ENCODE results near the gene FRMD4B.
A peak's percentile ranks its signal among the peaks of the same experiment; 100 is the strongest.

FRMD4B gene

GRCh38 chr3:69321301-69322157 lies 64.4 kb downstream of the FRMD4B start:
- no peak for DNase-seq

GRCh38 chr3:69320871-69321271 lies 65.0 kb downstream of the FRMD4B start:
- DNase-seq: no peak

GRCh38 chr3:69319652-69320051 lies 66.2 kb downstream of the FRMD4B start:
- DNase-seq: no peak

DNA sequence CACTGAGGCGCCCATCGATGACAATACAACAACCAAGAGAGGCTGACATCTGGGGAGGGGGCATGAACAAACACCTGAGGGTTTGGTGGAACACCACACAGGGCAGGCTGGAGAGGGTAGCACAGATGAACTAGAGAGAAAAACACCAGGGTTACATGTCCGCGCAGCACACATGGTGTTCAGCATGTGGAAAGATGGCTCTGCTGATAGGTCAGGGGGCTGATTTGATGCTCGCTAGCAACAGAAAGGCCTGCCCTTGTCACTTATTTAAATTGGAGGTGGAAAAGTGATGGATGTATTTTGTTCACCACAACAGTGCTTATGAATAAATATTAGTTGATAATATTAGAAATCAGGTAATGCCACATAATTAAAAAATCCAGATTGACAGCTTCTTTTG lies 67.5 kb downstream of the FRMD4B start:
- no peak for DNase-seq

- DNase-seq: no peak
Observed at GRCh38 chr3:69313251-69313650, 72.6 kb downstream of the FRMD4B start.

DNA sequence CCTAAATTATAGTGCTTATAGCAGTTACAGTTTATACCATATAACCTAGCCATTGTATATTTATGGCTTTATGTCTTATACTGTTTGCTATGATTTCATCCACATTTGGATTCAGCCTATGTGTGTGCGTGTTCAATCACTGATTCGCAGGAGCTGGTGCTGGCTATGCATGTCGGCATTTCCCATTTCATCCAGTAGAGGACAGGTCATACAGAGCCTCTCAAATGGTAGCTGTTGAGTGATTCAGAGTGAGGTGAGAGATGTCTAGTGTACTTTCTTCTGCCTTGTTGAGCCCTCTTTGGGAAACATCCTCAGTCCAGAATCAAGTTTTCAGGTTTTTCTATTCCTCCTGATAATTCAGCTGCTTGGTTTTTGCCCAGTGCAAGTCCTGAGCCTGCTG lies 76.1 kb downstream of the FRMD4B start:
- peak; percentile 8 for DNase-seq

DNA sequence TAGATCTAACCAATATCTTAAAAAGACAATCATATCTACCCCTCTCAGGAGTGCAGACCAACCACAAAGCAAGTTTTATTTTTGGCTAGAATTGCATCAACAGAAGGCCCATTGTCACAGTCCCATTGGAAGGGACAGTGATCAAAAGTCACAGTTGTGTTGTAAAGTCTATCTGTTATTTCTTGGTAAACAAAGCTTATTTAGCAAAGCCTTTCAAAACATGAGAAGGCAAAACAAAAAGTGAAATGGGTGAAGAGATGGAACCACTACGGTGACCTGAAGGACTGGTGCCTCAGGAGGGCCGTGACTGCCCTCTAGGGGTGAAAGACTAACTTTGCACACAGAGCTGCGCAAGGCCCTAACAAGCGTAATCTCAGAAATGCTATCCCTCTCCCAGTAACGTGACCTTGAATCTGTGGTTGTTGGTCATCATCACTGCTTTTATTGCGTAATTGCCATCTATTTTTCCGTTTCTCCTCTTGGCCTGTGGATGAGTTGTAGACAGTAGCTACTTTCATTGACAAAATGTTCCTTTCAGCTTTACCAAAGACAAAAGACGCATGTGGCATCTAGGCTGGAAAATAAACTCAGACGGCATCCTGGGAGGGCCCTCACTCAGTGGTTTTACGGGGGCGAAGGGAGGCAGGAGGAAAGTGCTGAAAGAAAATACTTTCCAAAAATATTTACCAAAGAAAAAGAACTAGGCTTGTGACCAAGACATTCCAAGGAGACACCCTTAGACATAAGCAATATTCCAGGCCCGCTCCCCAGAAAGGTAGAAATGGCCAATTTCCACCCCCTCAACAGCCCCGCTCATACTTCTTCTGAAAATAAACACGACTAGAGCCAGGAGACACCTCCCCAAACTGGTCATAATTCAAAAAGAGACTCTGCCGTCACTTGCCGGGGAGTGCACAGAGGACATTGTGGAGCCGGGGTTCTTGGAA lies 79.4 kb downstream of the FRMD4B start:
- peak; percentile 30 for DNase-seq

GRCh38 chr3:69305011-69305410 lies 80.9 kb downstream of the FRMD4B start:
- DNase-seq: no peak

DNA sequence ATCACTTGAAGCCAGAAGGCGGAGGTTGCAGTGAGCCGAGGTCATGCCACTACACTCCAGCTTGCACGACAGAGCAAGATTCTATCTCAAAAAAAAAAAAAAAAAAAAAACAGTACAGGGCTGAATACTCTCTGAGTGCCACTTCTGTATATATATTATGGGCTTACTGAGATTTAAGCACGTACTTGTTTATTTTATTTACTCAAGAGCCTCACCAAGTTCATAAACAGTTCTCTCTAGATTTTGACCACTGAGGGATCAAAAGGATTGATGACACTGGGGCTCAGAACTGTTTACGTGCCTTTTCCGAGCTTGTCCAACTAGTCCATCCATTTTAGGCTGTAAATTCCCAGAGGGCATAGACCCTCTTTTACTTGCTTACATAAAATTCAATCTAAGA lies 81.5 kb downstream of the FRMD4B start:
- DNase-seq: no peak

GRCh38 chr3:69300296-69300695 lies 85.6 kb downstream of the FRMD4B start:
- no peak for DNase-seq

DNA sequence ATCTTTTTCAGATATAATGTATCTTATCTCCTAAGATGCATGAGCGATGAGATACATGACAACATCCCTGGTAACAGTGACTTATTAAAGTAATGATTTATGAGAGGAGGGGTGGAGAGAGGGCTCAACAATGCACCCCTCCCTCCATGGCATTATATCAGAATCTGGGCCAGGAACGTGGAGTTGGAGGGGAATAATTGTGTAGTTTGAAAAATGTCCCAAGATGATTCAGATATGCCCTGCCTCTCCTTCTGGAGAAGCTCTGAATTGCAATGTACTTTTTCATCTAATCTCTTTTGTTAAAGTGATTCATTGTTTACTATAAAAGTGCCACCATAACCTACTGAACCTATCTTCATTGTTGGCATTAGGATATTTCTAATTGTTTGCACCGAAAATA lies 86.5 kb downstream of the FRMD4B start:
- DNase-seq: no peak

DNA sequence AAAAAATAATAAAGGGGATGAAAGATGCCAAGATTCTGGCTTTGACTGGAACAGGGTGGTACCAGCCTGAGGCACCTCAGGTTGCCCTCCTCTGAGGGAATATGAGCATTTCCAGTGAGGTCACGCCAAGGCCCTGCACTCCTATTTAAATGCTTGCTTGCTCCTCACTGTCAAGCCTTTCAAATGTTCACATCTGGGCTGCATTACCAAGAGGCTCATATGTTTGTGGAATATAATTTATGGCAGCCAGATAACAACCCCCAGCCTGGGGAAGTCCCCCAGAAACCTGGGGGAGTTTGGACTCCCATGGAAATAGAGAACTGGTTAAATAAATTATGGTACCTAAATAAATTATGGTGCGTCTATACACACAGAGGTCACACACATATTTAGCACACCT lies 88.4 kb downstream of the FRMD4B start:
- DNase-seq: no peak

GRCh38 chr3:69296995-69297394 lies 88.9 kb downstream of the FRMD4B start:
- DNase-seq: no peak

GRCh38 chr3:69294014-69294766 lies 91.7 kb downstream of the FRMD4B start:
- no peak for DNase-seq

GRCh38 chr3:69292959-69293574 lies 92.8 kb downstream of the FRMD4B start:
- no peak for DNase-seq

GRCh38 chr3:69292185-69292584 lies 93.7 kb downstream of the FRMD4B start:
- DNase-seq: no peak

- no peak for DNase-seq
Observed at GRCh38 chr3:69290430-69290829, 95.5 kb downstream of the FRMD4B start.

- DNase-seq: no peak
Observed at GRCh38 chr3:69290006-69290405, 95.9 kb downstream of the FRMD4B start.

DNA sequence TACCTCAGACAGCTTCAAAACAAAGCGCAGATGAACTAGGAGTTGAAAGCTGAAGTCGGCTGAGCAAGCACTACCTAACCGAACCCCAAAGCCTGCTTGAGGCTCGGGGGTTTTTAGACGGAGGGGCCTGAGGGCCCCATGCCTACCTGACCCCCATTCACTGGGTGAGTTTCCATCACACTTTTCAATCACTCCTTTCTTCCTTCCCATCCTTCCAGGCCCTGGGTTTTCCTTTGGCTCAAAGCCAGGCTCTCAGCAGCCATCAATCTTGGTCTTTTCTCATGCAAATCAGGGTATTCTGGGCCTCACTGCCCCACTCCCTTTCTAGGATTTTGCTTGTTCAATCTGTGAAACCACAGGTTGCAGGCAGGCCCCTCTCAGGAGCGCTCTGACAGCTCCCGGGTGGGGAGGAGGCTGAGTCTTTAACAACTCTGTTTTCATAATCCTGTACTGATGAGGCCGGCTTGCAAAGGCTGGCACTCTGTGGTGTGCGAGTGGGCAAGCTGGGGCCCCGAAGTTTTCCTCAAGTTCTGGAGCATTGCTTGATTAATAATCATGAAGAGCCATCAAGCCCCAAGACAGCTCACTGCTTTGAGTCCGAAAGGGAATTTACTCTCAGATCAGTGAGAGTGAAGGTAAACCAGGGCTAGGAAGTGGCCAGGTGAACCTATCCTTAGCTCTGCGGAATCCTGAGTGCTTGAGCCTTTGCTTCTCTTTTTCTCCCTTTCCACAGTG lies 97.6 kb downstream of the FRMD4B start:
- no peak for DNase-seq

DNA sequence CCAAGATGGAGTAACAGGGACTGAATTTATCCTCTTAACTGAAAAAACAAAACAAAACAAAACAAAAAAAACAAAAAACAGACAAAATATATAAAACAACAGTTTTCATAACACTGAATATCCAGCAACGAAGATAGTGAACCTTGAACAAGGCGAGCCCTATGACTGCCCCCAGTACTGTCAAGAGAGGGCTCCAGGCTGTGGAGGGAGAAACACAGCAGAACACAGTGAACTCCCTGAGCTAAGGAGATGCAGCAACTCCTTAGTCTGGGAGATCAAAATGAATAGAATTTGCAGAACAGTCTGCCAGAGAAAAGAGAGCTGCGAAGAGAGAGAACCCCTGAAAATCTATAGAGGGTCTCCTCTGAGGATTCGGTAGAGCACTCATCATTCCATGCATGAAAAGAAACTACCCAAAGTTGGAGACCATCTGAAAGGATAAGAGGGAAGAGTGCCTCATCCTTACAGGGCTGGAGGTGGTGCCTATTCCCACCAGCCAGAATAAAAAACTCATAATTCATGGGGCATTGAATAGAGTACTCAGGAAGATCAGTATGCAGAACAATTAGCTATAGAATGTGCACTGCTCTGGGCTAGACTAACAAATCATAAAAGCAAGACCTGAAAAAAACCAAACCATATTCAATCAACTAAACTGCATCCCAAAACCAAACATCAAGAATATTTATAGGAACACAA lies 101.8 kb downstream of the FRMD4B start:
- no peak for DNase-seq

- DNase-seq: no peak
Observed at GRCh38 chr3:69283496-69283895, 102.4 kb downstream of the FRMD4B start.

Data from NCI-H1092 treated with DMSO at 0.1 percent for 48 hours (cell line).